H9 (cell line): ENCODE results near the gene FREY1. TPM values are rescaled to one million over a fixed set of nuclear protein-coding genes. Genes with fewer than 3 reads are reported as not detected.

Source experiments
- DNase-seq: peaks from one replicate; pipeline ENCODE4 v3.0.0-alpha.2; 2017
- H2AFZ ChIP-seq: one replicate; pipeline ENCODE4 v1.6.1; 2013; ENCODE audit warnings: mild to moderate bottlenecking, low read length, control low read depth, moderate library complexity
- H2AK5ac ChIP-seq: 2 replicates; pipeline ENCODE4 v1.6.1; 2013; ENCODE audit warnings: low read length, control low read depth, mixed read lengths; ENCODE audit not compliant: insufficient read length
- H2BK120ac ChIP-seq: one replicate; pipeline ENCODE4 v1.6.1; 2013; ENCODE audit warnings: low read depth, mild to moderate bottlenecking, low read length, control low read depth, inconsistent platforms; ENCODE audit not compliant: poor library complexity, severe bottlenecking
- H2BK12ac ChIP-seq: 2 replicates; pipeline ENCODE4 v1.6.1; 2013; ENCODE audit warnings: low read length, control low read depth, mixed read lengths, low read depth; ENCODE audit not compliant: insufficient read length
- H2BK15ac ChIP-seq: 2 replicates; pipeline ENCODE4 v1.6.1; 2013; ENCODE audit warnings: low read depth, low read length, control low read depth
- H2BK20ac ChIP-seq: one replicate; pipeline ENCODE4 v1.6.1; 2013; ENCODE audit warnings: low read depth, mild to moderate bottlenecking, low read length, control low read depth, inconsistent platforms; ENCODE audit not compliant: poor library complexity, severe bottlenecking
- H2BK5ac ChIP-seq: 2 replicates; pipeline ENCODE4 v1.6.1; 2013; ENCODE audit warnings: low read length, control low read depth, mixed read lengths; ENCODE audit not compliant: insufficient read length
- H3K14ac ChIP-seq: 2 replicates; pipeline ENCODE4 v1.6.1; 2013; ENCODE audit warnings: low read length, control low read depth; ENCODE audit not compliant: insufficient read depth
- H3K18ac ChIP-seq: 2 replicates; pipeline ENCODE4 v1.6.1; 2013; ENCODE audit warnings: low read depth, mild to moderate bottlenecking, mixed read lengths, low read length, control low read depth; ENCODE audit not compliant: insufficient read length
- H3K23ac ChIP-seq: 2 replicates; pipeline ENCODE4 v1.6.1; 2013; ENCODE audit warnings: low read length, control low read depth, mixed read lengths, low read depth; ENCODE audit not compliant: insufficient read length
- H3K23me2 ChIP-seq: 2 replicates; pipeline ENCODE4 v1.6.1; 2013; ENCODE audit warnings: low read depth, mild to moderate bottlenecking, mixed read lengths, low read length, control low read depth; ENCODE audit not compliant: insufficient read length, poor library complexity, severe bottlenecking
- H3K27ac ChIP-seq: 2 replicates; pipeline ENCODE4 v1.5.1; 2013; ENCODE audit warnings: low read length, control low read depth, mixed read lengths, low read depth; ENCODE audit not compliant: insufficient read length
- H3K27me3 ChIP-seq: 2 replicates; pipeline ENCODE4 v1.6.1; 2013; ENCODE audit warnings: low read length, control low read depth, inconsistent platforms; ENCODE audit not compliant: insufficient read depth
- H3K4ac ChIP-seq: 2 replicates; pipeline ENCODE4 v1.6.1; 2013; ENCODE audit warnings: low read depth, mild to moderate bottlenecking, control low read depth, inconsistent platforms, low read length, moderate library complexity
- H3K4me1 ChIP-seq: 2 replicates; pipeline ENCODE4 v1.6.1; 2013; ENCODE audit warnings: low read length, control low read depth, inconsistent platforms; ENCODE audit not compliant: insufficient read depth
- H3K4me2 ChIP-seq: 2 replicates; pipeline ENCODE4 v1.6.1; 2013; ENCODE audit warnings: low read length, control low read depth, mixed read lengths; ENCODE audit not compliant: insufficient read length, insufficient read depth
- H3K56ac ChIP-seq: 2 replicates; pipeline ENCODE4 v1.6.1; 2013; ENCODE audit warnings: low read depth, mild to moderate bottlenecking, mixed read lengths, low read length, control low read depth; ENCODE audit not compliant: insufficient read length
- H3K79me1 ChIP-seq: 2 replicates; pipeline ENCODE4 v1.6.1; 2013; ENCODE audit warnings: low read depth, mild to moderate bottlenecking, moderate library complexity, low read length, control low read depth, inconsistent platforms; ENCODE audit not compliant: insufficient read depth, poor library complexity, severe bottlenecking
- H3K79me2 ChIP-seq: 2 replicates; pipeline ENCODE4 v1.6.1; 2013; ENCODE audit warnings: low read length, control low read depth, inconsistent platforms; ENCODE audit not compliant: insufficient read depth
- H3K9ac ChIP-seq: 2 replicates; pipeline ENCODE4 v1.6.1; 2013; ENCODE audit warnings: low read length, control low read depth, mixed read lengths; ENCODE audit not compliant: insufficient read length; ENCODE audit errors: extremely low read depth
- H3K9me3 ChIP-seq: one replicate; pipeline ENCODE4 v1.6.1; 2013; ENCODE audit warnings: low read depth, low read length, inconsistent platforms; ENCODE audit not compliant: control insufficient read depth
- H3T11ph ChIP-seq: one replicate; pipeline ENCODE4 v1.6.1; 2013; ENCODE audit warnings: mild to moderate bottlenecking, low read length, control low read depth, inconsistent platforms
- H4K20me1 ChIP-seq: one replicate; pipeline ENCODE4 v1.6.1; 2013; ENCODE audit not compliant: control insufficient read depth, insufficient read length, insufficient read depth
- H4K5ac ChIP-seq: 2 replicates; pipeline ENCODE4 v1.6.1; 2013; ENCODE audit warnings: low read depth, mild to moderate bottlenecking, mixed read lengths, low read length, control low read depth; ENCODE audit not compliant: insufficient read length
- H4K8ac ChIP-seq: replicated peaks from 2 replicates; pipeline ENCODE4 v1.6.1; 2013; ENCODE audit warnings: low read length, control low read depth, mixed read lengths, low read depth; ENCODE audit not compliant: insufficient read length
- H4K91ac ChIP-seq: 2 replicates; pipeline ENCODE4 v1.6.1; 2013; ENCODE audit warnings: low read depth, mild to moderate bottlenecking, moderate library complexity, mixed read lengths, low read length, control low read depth; ENCODE audit not compliant: insufficient read length
- H3K27ac Mint-ChIP-seq, 3 experiments: 2 replicates in 2 of 3; 3 replicates in 1 of 3; pipeline ENCODE4 v1.8.0; 2020 to 2021; ENCODE audit warnings: mixed read lengths in 3 of 3, mild to moderate bottlenecking in 1 of 3, moderate library complexity in 1 of 3
- H3K27me3 Mint-ChIP-seq: 2 replicates; pipeline ENCODE4 v1.8.0; 2021; ENCODE audit warnings: low read depth, mild to moderate bottlenecking, moderate library complexity, mixed read lengths
- H3K36me3 Mint-ChIP-seq, 3 experiments: 2 replicates in 2 of 3; 3 replicates in 1 of 3; pipeline ENCODE4 v1.8.0; 2020 to 2021; ENCODE audit warnings: low read depth in 3 of 3, mixed read lengths in 3 of 3; ENCODE audit not compliant: insufficient read depth in 1 of 3
- H3K4me1 Mint-ChIP-seq, 2 experiments: 2 replicates each; pipeline ENCODE4 v1.8.0; 2020; ENCODE audit warnings: mixed read lengths in 2 of 2
- H3K4me3 Mint-ChIP-seq, 2 experiments: 2 replicates in 1 of 2; 3 replicates in 1 of 2; pipeline ENCODE4 v1.8.0; 2020 to 2021; ENCODE audit warnings: mild to moderate bottlenecking in 2 of 2, mixed read lengths in 2 of 2, moderate library complexity in 1 of 2
- H3K9me3 Mint-ChIP-seq, 2 experiments: 2 replicates in 1 of 2; 3 replicates in 1 of 2; pipeline ENCODE4 v1.8.0; 2020; ENCODE audit warnings: mild to moderate bottlenecking in 2 of 2, mixed read lengths in 2 of 2, moderate library complexity in 1 of 2
- WGBS: extraction: QIAGEN DNeasy Blood & Tissue Kit; methylation state at CpG from one replicate; pipeline ENCODE4 v1.1.7; 2013; ENCODE audit warnings: missing lambda C conversion rate, low lambda C conversion rate, mixed read lengths; ENCODE audit not compliant: insufficient read length; ENCODE audit errors: extremely low coverage; 5-methylcytosine and 5-hydroxymethylcytosine counted together
- total RNA-seq: library from RNA; stranded (reverse); gene quantifications from 2 replicates; pipeline ENCODE4 v1.2.1, GENCODE V29; 2021
- TF ChIP-seq, protein P1 (sequence below): fragments of 200-600 bp; sonication (generic); conservative IDR thresholded peaks from 3 replicates; pipeline ENCODE4 v1.8.0; 2021; ENCODE audit warnings: antibody characterized with exemption, mild to moderate bottlenecking

The FREY1 gene
- total RNA-seq, 1 experiment from 2014 or later: 2.1 TPM

DNA sequence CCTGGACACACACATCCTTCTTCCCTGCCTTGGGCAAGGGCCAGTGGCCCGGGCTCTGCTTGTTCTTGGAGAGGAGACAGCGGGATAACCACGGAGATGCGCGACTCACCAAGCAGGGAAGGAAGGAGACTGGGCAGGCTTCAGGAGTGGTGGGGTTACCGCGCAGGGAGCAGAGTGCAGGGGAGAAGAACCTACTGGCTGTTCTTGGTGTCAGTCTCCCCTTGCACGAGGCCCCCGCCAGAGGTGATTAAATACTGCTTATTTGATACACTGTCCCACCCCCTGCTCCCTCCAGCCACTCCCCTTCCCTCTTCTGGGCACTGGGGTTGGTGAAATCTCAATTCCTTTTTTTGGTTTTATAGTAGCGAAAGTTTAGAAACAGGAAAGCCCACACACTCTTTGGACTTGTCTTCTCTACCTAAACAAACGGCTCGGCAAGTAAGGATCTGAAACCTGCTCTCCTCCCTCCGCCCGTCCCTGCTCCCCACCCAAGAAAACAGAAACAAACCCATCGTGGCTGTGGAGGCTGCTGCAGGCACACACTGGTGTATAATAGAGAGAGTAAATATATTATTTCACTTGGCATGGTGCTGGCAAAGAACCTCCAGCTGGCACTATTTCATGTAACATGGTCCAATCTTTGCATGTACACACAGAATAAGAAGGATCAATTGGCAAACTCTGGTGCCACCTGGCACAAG is 26.2 kb upstream of the FREY1 start:
- Mint-ChIP-seq H3K27me3 (no peaks in the 10 kb centered on the region), H3K4me3 (no peak overlapping the region), H3K4me1 (peaks cover 11 to 21% of the 10 kb centered on the region in 2 experiments), H3K9me3 (no peaks in the 10 kb centered on the region), H3K36me3 (peaks cover 1 to 50% (median 49%) of the 10 kb centered on the region in 3 experiments), H3K27ac (peak overlapping the region in 1 of 3 experiments; percentile 53; a peak in 1 of 7 replicates)
- Histone ChIP-seq H2BK12ac (no peak overlapping the region), H3K27me3 (no peaks in the 10 kb centered on the region), H4K20me1 (no peaks in the 10 kb centered on the region), H3K23me2 (no peaks in the 10 kb centered on the region), H3K4ac (no peak overlapping the region), H3K79me1 (no peaks in the 10 kb centered on the region), H3K4me1 (0 out of 2 replicates have a peak, but pooled peaks cover 2% of the 10 kb centered on the region), H3K23ac (no peak overlapping the region), H4K8ac (no peak overlapping the region), H2BK20ac (no peak overlapping the region), H2BK5ac (no peak overlapping the region), H3K56ac (no peak overlapping the region), H3T11ph (no peak overlapping the region), H2BK15ac (no peak overlapping the region), H2AK5ac (no peak overlapping the region), H2AFZ (no peak overlapping the region), H3K27ac (no peak overlapping the region), H4K5ac (no peak overlapping the region), H3K9ac (no peak overlapping the region), H3K14ac (no peak overlapping the region), H4K91ac (no peak overlapping the region), H2BK120ac (no peak overlapping the region), H3K18ac (no peak overlapping the region), H3K79me2 (no peaks in the 10 kb centered on the region), H3K9me3 (no peaks in the 10 kb centered on the region), H3K4me2 (no peak overlapping the region)
- WGBS: no CpG with 5 or more reads among the region's 15 CpGs
- TF ChIP-seq, protein P1, sequence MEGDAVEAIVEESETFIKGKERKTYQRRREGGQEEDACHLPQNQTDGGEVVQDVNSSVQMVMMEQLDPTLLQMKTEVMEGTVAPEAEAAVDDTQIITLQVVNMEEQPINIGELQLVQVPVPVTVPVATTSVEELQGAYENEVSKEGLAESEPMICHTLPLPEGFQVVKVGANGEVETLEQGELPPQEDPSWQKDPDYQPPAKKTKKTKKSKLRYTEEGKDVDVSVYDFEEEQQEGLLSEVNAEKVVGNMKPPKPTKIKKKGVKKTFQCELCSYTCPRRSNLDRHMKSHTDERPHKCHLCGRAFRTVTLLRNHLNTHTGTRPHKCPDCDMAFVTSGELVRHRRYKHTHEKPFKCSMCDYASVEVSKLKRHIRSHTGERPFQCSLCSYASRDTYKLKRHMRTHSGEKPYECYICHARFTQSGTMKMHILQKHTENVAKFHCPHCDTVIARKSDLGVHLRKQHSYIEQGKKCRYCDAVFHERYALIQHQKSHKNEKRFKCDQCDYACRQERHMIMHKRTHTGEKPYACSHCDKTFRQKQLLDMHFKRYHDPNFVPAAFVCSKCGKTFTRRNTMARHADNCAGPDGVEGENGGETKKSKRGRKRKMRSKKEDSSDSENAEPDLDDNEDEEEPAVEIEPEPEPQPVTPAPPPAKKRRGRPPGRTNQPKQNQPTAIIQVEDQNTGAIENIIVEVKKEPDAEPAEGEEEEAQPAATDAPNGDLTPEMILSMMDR: no peak
- DNase-seq: peak; percentile 31
